HEK293 (cell line): ENCODE data around the gene MIF.

Source experiments
- CTCF ChIA-PET: fragments of 350-600 bp; formaldehyde crosslinking; extraction: SDS; loops from one replicate; lab custom pipeline; 2021; ENCODE audit warnings: antibody characterized with exemption; lab: Yijun Ruan, JAX
- POLR2A ChIA-PET: fragments of 300-600 bp; formaldehyde crosslinking; extraction: SDS; loops from one replicate; lab custom pipeline; 2020; ENCODE audit warnings: antibody characterized with exemption, inconsistent platforms; lab: Yijun Ruan, JAX
- H3K27ac ChIP-seq: fragments of 200-500 bp; sonication (Bioruptor generic); 2 replicates; pipeline ENCODE4 v1.5.1; 2014; ENCODE audit warnings: low read depth, low read length, control low read depth, inconsistent platforms; ENCODE audit errors: extremely low read depth
- H3K36me3 ChIP-seq, 2 experiments: fragments of 200-500 bp in 1 of 2; sonication (Bioruptor generic) in 1 of 2; 1 replicate in 1 of 2; 2 replicates in 1 of 2; pipeline ENCODE4 v1.5.1; 2014 to 2017; ENCODE audit warnings: inconsistent platforms in 2 of 2, low read length in 2 of 2; ENCODE audit not compliant: control insufficient read depth in 2 of 2, insufficient read depth in 1 of 2
- H3K4me1 ChIP-seq: fragments of 200-500 bp; sonication (Bioruptor generic); 2 replicates; pipeline ENCODE4 v1.5.1; 2014; ENCODE audit warnings: mild to moderate bottlenecking, low read length, inconsistent platforms; ENCODE audit not compliant: control insufficient read depth, insufficient read depth
- H3K4me3 ChIP-seq: 2 replicates; pipeline ENCODE4 v1.5.1; 2011; ENCODE audit warnings: low read depth, mild to moderate bottlenecking, control low read depth, low read length, moderate library complexity
- H3K9me3 ChIP-seq: fragments of 200-500 bp; sonication (Bioruptor generic); 2 replicates; pipeline ENCODE4 v1.5.1; 2014; ENCODE audit warnings: low read depth, low read length, inconsistent platforms; ENCODE audit not compliant: control insufficient read depth, insufficient read depth
- FEZF1 ChIP-seq: fragments of 450-650 bp; formaldehyde crosslinking; IDR thresholded peaks from 2 replicates; pipeline ENCODE4 v1.5.1; 2016; ENCODE audit warnings: missing biosample characterization, missing genetic modification characterization
- HOXD13 ChIP-seq: sonication (generic); formaldehyde crosslinking; IDR thresholded peaks from 2 replicates; pipeline ENCODE4 v1.8.0; 2022; ENCODE audit warnings: missing genetic modification reagents, borderline replicate concordance
- OSR2 ChIP-seq: fragments of 450-650 bp; formaldehyde crosslinking; IDR thresholded peaks from 2 replicates; pipeline ENCODE4 v1.5.1; 2016; ENCODE audit warnings: missing biosample characterization, missing genetic modification characterization
- SP7 ChIP-seq: fragments of 450-650 bp; formaldehyde crosslinking; IDR thresholded peaks from 2 replicates; pipeline ENCODE4 v1.5.1; 2016; ENCODE audit warnings: missing biosample characterization, missing genetic modification characterization
- YY1 ChIP-seq: fragments of 450-650 bp; formaldehyde crosslinking; IDR thresholded peaks from 2 replicates; pipeline ENCODE4 v1.5.1; 2018; ENCODE audit warnings: missing biosample characterization, missing genetic modification characterization
- ZEB2 ChIP-seq: fragments of 450-650 bp; formaldehyde crosslinking; IDR thresholded peaks from 2 replicates; pipeline ENCODE4 v1.5.1; 2016; ENCODE audit warnings: missing biosample characterization, missing genetic modification characterization
- ZNF114 ChIP-seq: fragments of 450-650 bp; formaldehyde crosslinking; IDR thresholded peaks from 2 replicates; pipeline ENCODE4 v1.5.0; 2017; ENCODE audit warnings: missing biosample characterization, missing genetic modification characterization
- ZNF157 ChIP-seq: fragments of 450-650 bp; formaldehyde crosslinking; IDR thresholded peaks from 2 replicates; pipeline ENCODE4 v1.5.1; 2016; ENCODE audit warnings: missing biosample characterization, missing genetic modification characterization
- ZNF2 ChIP-seq: fragments of 450-650 bp; formaldehyde crosslinking; IDR thresholded peaks from 2 replicates; pipeline ENCODE4 v1.5.1; 2016; ENCODE audit warnings: missing biosample characterization, missing genetic modification characterization
- ZNF366 ChIP-seq: fragments of 450-650 bp; formaldehyde crosslinking; conservative IDR thresholded peaks from 2 replicates; pipeline ENCODE4 v1.5.1; 2016; ENCODE audit warnings: missing biosample characterization, missing genetic modification characterization
- ZNF514 ChIP-seq: fragments of 450-650 bp; formaldehyde crosslinking; IDR thresholded peaks from 2 replicates; pipeline ENCODE4 v1.5.1; 2016; ENCODE audit warnings: missing biosample characterization, missing genetic modification characterization
- ZNF600 ChIP-seq: fragments of 450-650 bp; formaldehyde crosslinking; IDR thresholded peaks from 2 replicates; pipeline ENCODE4 v1.5.1; 2016; ENCODE audit warnings: missing biosample characterization, missing genetic modification characterization
- ZNF670 ChIP-seq: fragments of 450-650 bp; formaldehyde crosslinking; IDR thresholded peaks from 2 replicates; pipeline ENCODE4 v1.5.1; 2016; ENCODE audit warnings: missing biosample characterization, missing genetic modification characterization, low read depth
- ZNF776 ChIP-seq: fragments of 450-650 bp; formaldehyde crosslinking; IDR thresholded peaks from 2 replicates; pipeline ENCODE4 v1.5.0; 2017; ENCODE audit warnings: missing biosample characterization, missing genetic modification characterization, borderline replicate concordance
- ZNF843 ChIP-seq: fragments of 450-650 bp; formaldehyde crosslinking; IDR thresholded peaks from 2 replicates; pipeline ENCODE4 v1.5.1; 2016; ENCODE audit warnings: missing biosample characterization, missing genetic modification characterization
- ZSCAN16 ChIP-seq: fragments of 450-650 bp; formaldehyde crosslinking; IDR thresholded peaks from 2 replicates; pipeline ENCODE4 v1.5.1; 2016; ENCODE audit warnings: missing biosample characterization, missing genetic modification characterization
- ZXDB ChIP-seq: fragments of 450-650 bp; formaldehyde crosslinking; IDR thresholded peaks from 2 replicates; pipeline ENCODE4 v1.5.1; 2016; ENCODE audit warnings: missing biosample characterization, missing genetic modification characterization
- TF ChIP-seq, protein P1 (sequence below): fragments of 450-650 bp; formaldehyde crosslinking; IDR thresholded peaks from 2 replicates; pipeline ENCODE4 v1.5.1; 2017; ENCODE audit warnings: missing biosample characterization, missing genetic modification characterization
- TF ChIP-seq, protein P2 (sequence below): fragments of 450-650 bp; formaldehyde crosslinking; IDR thresholded peaks from 2 replicates; pipeline ENCODE4 v1.5.1; 2016; ENCODE audit warnings: missing biosample characterization, missing genetic modification characterization, borderline replicate concordance
- TF ChIP-seq, protein P3 (sequence below): fragments of 450-650 bp; formaldehyde crosslinking; IDR thresholded peaks from 2 replicates; pipeline ENCODE4 v1.5.1; 2017; ENCODE audit warnings: missing biosample characterization, mild to moderate bottlenecking, missing genetic modification characterization, moderate library complexity
- TF ChIP-seq, protein P4 (sequence below): fragments of 450-650 bp; formaldehyde crosslinking; IDR thresholded peaks from 2 replicates; pipeline ENCODE4 v1.5.1; 2016; ENCODE audit warnings: missing biosample characterization, missing genetic modification characterization

The MIF gene

DNA sequence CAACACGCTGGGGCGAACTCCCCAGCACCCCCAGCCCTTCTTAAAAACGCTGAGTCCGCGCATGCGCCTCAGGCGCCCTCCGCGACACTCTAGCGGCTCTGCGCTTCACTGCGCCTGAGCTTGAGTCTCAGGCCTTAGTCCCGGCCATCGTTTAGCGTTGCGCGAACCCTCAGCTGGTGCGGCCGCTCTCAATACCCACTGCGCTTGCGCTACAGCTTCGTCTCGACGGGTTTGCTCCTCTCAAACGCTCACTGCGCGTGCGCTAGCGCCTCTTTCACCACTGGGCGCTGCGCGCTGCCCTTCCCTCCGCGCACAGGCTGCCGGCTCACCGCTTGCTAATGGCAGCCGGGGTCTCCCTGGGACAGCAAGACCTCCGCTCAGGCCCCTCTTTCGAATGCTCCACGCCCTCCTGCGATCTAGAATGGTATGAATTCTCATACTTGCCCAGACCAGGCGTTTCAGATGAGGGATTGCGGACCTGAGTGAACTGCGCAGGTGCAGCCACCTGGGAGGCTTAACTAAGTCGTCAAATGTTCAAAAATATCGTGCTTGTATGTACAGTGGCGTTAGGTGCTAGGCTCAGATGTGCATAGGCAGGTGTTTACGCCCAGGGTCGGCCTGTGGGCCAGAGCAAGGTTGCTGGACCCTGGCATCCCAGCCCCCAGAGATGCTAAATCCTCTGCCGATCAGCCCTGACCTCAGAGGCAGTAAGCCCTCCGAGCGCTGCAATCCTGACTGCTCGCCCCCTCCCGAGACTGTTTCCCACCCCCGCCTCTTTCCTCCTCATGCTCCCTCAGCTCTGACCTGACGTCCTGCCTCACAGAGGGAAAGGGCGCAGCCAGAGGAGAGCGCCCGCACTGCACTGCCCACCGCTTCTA, 36.3 kb upstream of the MIF start, which contains the start of gene SLC2A11 (continued):
- TF ChIP-seq, protein P1, sequence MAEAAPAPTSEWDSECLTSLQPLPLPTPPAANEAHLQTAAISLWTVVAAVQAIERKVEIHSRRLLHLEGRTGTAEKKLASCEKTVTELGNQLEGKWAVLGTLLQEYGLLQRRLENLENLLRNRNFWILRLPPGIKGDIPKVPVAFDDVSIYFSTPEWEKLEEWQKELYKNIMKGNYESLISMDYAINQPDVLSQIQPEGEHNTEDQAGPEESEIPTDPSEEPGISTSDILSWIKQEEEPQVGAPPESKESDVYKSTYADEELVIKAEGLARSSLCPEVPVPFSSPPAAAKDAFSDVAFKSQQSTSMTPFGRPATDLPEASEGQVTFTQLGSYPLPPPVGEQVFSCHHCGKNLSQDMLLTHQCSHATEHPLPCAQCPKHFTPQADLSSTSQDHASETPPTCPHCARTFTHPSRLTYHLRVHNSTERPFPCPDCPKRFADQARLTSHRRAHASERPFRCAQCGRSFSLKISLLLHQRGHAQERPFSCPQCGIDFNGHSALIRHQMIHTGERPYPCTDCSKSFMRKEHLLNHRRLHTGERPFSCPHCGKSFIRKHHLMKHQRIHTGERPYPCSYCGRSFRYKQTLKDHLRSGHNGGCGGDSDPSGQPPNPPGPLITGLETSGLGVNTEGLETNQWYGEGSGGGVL (tag by site-specific recombination) = peak; percentile 84
- TF ChIP-seq FEZF1 (tag by site-specific recombination) = no peak
- TF ChIP-seq ZXDB (tag by site-specific recombination) = 0 out of 2 replicates have a peak, but pooled peaks have one; percentile 6
- TF ChIP-seq ZNF843 (tag by site-specific recombination) = no peak
- peak; percentile 71 for TF ChIP-seq YY1
- no peak for TF ChIP-seq ZNF670
- TF ChIP-seq OSR2 (tag by site-specific recombination) = no peak
- TF ChIP-seq ZSCAN16 = peak; percentile 80; the same call in 1 of the 2 replicates

DNA sequence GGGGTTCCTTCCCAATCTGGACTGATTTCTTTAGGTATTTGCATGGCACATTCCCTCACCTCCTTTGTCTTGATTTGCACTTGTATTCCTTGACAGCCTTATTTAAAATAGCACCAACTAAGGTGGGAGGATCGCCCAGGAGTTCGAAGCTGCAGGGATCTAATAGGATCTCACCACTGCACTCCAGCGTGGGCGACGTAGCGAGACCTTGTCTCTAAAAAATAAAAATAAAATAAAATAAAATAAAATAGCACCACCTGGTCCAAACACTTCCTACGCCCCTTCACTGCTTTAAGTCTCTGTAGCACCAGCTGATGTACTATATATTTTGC, 35.7 kb upstream of the MIF start:
- ChIA-PET POLR2A (interaction anchor here (0.5 to 1.7 kb wide), 6 partner anchors 9 to 239 kb away, joined by 3 to 61 read pairs (median 6); partner anchors contain the start of gene MIF), CTCF (interaction anchor here (0.5 to 2.4 kb wide), 11 partner anchors 9 to 472 kb away, joined by 3 to 25 read pairs (median 3); partner anchors contain the start of genes CHCHD10 and MIF)
- Histone ChIP-seq H3K4me3 (peak overlapping the region; percentile 64), H3K27ac (peak overlapping the region; percentile 87), H3K36me3 (no peaks in the 10 kb centered on the region), H3K4me1 (peaks cover 7% of the 10 kb centered on the region; the same call in 1 of the 2 replicates)
- TF ChIP-seq ZNF514 (tag by site-specific recombination) (no peak), ZNF157 (tag by site-specific recombination) (no peak), ZNF2 (tag by site-specific recombination) (no peak), ZNF776 (tag by site-specific recombination) (no peak), SP7 (tag by site-specific recombination) (no peak), ZEB2 (tag by site-specific recombination) (no peak), HOXD13 (CRISPR knock-in tag) (no peak), ZNF114 (tag by site-specific recombination) (no peak), ZNF600 (tag by site-specific recombination) (no peak; the same call in 1 of the 2 replicates), ZNF366 (tag by site-specific recombination) (no peak)
- TF ChIP-seq, protein P2, sequence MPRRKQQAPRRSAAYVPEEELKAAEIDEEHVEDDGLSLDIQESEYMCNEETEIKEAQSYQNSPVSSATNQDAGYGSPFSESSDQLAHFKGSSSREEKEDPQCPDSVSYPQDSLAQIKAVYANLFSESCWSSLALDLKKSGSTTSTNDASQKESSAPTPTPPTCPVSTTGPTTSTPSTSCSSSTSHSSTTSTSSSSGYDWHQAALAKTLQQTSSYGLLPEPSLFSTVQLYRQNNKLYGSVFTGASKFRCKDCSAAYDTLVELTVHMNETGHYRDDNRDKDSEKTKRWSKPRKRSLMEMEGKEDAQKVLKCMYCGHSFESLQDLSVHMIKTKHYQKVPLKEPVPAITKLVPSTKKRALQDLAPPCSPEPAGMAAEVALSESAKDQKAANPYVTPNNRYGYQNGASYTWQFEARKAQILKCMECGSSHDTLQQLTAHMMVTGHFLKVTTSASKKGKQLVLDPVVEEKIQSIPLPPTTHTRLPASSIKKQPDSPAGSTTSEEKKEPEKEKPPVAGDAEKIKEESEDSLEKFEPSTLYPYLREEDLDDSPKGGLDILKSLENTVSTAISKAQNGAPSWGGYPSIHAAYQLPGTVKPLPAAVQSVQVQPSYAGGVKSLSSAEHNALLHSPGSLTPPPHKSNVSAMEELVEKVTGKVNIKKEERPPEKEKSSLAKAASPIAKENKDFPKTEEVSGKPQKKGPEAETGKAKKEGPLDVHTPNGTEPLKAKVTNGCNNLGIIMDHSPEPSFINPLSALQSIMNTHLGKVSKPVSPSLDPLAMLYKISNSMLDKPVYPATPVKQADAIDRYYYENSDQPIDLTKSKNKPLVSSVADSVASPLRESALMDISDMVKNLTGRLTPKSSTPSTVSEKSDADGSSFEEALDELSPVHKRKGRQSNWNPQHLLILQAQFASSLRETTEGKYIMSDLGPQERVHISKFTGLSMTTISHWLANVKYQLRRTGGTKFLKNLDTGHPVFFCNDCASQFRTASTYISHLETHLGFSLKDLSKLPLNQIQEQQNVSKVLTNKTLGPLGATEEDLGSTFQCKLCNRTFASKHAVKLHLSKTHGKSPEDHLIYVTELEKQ (tag by site-specific recombination) = no peak
- TF ChIP-seq, protein P3, sequence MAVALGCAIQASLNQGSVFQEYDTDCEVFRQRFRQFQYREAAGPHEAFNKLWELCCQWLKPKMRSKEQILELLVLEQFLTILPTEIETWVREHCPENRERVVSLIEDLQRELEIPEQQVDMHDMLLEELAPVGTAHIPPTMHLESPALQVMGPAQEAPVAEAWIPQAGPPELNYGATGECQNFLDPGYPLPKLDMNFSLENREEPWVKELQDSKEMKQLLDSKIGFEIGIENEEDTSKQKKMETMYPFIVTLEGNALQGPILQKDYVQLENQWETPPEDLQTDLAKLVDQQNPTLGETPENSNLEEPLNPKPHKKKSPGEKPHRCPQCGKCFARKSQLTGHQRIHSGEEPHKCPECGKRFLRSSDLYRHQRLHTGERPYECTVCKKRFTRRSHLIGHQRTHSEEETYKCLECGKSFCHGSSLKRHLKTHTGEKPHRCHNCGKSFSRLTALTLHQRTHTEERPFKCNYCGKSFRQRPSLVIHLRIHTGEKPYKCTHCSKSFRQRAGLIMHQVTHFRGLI = no peak
- TF ChIP-seq, protein P4, sequence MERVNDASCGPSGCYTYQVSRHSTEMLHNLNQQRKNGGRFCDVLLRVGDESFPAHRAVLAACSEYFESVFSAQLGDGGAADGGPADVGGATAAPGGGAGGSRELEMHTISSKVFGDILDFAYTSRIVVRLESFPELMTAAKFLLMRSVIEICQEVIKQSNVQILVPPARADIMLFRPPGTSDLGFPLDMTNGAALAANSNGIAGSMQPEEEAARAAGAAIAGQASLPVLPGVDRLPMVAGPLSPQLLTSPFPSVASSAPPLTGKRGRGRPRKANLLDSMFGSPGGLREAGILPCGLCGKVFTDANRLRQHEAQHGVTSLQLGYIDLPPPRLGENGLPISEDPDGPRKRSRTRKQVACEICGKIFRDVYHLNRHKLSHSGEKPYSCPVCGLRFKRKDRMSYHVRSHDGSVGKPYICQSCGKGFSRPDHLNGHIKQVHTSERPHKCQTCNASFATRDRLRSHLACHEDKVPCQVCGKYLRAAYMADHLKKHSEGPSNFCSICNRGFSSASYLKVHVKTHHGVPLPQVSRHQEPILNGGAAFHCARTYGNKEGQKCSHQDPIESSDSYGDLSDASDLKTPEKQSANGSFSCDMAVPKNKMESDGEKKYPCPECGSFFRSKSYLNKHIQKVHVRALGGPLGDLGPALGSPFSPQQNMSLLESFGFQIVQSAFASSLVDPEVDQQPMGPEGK (tag by site-specific recombination) = no peak
- TF ChIP-seq, all 188 proteins: peak for 0
- no peaks in the 10 kb centered on the region for H3K9me3 ChIP-seq
